ENCODE measurements around the gene PDE6H.

Gene PDE6H

DNA sequence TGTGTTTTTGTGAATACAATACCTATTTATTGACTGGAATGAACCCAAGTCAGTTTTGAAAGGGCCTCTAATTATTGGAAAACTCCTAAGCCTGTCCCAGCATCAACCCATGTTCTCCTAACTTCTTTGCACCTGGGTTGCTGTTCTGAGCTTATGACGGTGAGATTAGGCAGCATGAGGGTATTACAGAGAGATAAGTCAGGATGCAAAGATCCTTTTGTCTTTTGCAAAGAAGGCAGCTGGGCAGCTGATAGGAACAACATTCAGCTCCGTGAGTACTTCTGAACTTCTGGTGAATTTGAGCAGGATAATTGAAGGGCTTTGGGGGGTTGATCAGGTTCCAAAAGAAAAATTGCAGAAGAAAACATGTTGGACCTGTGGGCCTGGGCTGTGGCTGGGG is at the start of gene PDE6H:
Gene PDE6H (plus strand): TSS at position 227 of the 400 bp plus-strand sequence. CDS start 4,971 bp downstream, outside the sequence.
- DNase-seq = no peak

DNA sequence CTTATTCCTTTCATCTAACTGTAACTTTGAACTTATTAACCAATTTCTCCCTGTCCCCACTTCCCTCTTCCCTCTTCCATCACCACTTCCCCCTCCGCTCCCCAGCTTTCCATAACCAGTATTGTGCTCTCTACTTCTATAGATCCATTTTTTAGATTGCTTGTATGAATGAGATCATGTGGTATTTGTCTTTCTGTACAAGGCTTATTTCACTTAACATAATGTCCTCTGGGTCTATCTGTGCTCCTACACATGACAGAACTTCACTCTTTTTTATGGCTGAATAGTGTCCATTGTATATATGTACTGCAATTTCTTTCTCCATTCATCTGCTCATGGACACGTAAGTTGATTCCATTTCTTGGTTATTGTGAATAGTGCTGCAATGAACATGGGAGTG is 48.9 kb upstream of the PDE6H start:
- no peak for DNase-seq

DNA sequence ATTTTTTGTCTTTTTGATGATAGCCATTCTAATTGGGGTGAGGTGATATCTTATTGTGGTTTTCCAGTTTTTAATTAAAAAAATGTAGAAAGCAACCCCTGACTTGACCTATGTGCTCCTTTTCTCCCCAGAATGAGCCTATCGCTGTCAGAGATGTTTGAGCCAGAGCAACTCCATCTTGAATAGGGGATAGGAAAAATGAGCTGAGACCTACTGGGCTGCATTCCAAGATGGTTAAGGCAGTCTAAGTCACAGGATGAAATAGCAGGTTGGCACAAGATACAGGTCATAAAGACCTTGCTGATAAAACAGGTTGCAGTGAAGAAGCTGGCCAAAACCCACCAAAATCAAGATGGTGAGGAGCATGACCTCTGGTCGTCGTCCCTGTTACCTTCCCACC is 48.3 kb upstream of the PDE6H start:
- no peak for DNase-seq

DNA sequence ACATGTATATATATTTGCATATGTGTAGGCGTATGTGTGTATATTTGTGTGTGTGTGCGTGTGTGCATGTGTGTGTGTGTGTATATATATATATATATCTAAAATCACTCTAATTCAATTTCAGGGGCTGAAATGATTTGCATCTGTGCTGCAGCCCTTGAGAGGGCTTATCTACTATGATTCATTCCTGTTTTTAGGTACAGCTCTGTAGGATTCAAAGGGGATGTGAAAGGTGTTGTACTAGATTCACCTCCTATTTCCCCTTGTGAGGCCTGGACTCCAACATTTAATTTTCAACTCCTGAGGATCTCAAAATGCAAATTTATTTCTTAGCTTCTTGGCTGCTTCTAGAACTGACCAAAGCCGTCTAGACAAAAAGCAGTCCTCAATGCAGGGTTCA is 45.6 kb upstream of the PDE6H start:
- no peak for DNase-seq

DNA sequence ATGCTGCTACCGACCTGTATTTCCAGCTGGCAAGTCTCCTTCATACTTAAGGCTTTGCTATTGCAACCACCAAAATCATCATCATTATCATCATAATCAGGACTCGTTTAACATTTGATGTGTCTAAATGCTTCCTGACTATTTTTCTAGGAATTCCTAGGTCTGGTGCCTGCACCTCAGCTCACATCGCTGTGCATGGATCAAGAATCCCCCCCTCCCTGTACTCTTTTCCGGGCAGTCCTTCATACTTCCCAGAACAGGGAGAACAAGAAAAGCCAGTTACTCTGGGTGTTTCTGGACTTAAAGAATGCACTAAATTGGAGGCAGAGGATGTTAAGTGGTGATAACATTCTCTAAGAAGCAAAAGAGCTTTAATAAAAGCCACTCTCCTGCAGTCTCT is 43.9 kb upstream of the PDE6H start:
- DNase-seq = no peak

DNA sequence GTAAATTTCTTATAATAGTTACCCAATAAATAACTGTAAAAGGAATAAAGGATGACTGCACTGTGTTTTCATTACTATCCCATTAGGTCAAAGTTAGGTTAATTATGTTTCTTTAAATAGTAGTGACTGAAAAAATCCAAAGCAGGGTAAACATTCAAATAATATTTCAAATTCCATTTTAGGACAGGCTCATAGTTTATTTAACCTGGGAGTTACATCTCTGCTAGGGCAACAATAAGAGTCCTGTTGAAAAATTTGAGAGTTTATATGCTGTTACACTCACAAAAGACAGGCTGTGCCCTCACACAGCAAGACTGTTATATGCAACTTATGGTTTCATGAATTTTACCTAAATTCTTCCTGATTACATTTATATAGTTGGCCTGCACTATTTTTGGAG is 42.5 kb upstream of the PDE6H start:
- no peak for DNase-seq

DNA sequence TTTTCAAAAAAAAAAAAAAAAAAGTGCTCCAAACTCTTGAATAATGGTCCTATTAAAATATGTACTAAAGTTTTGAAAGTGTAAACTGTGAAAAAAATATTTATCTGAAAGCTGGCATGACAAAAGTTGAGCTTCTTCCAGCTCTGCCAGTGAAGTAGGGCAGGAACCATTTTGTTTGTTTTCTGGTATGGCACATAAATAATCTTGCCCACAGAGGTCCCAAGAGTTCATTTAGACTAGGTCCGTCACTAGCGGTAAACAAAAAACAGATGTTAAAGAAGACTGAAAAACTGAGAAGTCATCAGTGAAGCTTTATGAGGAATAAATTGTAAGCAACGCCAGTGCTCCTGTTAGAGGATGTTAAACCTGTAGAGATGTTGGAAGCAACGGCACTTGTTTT is 41.5 kb upstream of the PDE6H start:
- no peak for DNase-seq

DNA sequence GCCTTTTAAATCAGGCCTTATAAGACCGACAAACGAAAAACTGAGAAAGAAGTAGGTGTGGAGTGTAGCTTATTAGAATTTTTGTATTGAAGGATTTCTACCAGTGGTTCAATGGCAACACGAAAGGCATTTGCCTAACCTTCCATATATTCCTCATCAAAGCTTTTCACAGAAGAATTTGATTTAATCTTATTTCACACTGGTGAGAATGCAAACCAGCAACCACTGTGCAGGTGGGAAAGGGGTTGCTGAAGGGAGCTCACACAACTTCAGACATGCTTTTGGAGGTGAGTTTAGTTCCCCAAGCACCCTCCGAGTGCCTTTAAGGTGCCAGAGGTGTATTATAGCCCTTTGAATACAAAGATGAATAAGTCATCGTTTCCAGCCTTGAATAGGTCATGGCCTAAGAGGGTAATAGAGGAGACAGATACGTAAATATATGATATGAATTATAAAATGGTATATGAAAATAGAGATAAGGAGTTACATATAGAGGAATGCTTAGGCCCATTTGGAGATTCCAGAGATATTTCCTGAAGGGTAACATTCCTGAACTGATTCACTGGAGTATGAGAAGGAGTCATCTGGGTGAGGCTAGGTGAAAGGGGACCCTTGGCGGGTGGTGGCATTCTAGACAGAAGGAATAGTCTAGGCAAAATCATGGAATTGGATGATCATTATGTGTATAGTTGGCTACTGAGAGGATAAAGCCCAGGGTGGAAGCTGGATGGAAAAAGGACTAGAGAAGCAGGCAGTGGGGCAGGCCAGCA is 40.9 kb upstream of the PDE6H start:
- DNase-seq = no peak

DNA sequence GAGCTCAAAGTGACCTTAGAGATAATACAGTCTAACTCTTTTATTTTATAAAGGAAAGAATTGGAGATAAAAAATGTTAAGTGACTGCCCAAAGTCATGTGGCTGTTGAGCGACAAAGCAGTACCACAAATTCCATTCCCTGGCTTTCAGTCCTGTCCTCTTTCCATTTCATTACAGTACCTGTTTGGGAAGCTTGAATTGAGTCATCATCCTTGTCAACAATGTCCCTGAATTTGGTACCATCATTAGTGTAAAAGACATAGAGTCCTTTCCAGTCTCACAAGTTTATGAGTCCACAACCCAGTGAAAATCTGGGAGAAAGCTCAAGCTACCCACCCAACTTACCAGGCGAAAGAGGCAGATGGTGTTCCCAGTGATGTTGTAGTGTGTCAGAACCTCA is 38.3 kb upstream of the PDE6H start:
- no peak for DNase-seq

DNA sequence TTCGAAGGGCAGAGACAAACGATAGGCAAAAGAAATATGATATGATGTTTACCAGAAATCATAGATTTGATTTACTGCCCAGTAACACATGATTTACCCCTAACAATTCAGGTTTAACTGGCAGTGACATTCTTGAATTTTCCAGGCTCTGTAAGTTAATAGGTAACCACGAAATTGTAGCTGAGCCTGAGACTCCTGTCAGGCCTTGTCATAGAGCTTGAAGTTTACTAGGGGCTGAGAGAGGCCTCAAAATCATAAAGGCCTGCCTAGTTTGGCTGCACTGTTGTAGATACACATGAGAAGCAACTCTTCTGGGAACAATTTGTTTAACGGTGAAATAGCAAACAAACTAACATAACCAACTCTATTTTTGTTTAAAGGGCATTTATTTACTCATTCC is 37.8 kb upstream of the PDE6H start:
- DNase-seq = no peak

DNA sequence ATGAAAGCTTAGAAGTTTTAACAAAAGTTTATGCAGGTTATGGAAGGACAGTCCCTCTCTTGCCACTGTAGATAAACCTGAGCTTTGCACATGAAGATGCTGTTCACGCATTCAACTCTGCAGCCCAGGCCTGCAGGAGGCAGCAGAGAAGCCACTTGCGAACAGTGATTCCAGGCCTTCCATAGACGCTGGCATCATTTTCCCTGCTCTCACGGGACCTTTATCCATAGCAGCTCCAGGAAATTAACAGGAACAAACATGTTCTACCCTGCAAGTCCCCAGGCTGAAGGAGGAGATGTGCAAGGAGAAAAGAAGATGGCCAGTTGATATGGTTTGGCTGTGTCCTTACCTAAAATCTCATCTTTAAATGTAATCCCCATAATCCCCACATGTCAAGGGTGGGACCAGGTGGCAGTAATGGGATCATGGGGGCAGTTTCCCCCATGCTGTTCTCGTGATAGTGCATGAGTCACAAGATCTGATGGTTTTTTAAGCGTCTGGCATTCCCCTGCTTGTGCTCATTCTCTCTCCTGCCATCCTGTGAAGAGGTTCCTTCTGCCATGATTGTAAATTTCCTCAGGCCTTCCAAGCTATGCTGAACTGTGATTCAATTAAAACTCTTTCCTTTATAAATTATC is 36.5 kb upstream of the PDE6H start:
- DNase-seq = no peak

DNA sequence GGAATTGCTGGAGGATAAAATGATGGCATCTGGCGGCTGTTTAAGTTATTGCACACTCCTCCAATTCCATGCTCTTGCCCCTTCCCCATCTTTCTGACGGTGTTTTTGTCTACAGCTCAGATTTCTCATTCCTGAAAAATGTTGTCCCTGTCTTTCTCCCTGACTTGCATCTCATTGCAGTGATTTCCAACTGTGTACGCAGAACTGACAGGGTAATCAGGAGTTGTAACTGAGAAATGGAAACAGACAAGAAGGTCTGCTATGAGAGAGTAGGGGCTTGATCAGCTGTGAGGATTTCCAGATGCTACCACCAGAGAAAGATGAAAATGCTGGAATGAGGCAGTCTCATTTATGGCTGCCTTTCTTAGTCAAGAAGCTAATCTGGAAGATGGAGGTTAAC is 35.8 kb upstream of the PDE6H start:
- DNase-seq = no peak

DNA sequence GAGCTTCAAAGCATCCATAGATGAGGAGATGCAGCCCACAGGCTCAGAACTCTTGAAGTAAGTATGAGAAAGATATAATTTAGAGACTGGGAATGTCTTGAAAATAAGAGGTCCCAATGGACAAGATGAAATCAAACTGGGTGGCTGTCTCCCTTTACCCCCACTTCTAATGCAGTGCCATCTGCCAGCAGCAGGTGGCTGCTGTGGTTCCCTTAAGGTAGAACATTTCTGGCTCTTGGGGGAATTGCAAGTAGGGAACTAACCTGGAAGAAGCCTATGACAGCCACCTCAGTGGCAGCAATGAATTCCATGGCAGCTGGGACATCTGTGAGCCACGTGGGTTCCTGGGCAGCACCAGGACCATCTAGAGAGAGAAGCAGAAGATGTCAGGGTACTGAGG is 35.2 kb upstream of the PDE6H start:
- DNase-seq = no peak

DNA sequence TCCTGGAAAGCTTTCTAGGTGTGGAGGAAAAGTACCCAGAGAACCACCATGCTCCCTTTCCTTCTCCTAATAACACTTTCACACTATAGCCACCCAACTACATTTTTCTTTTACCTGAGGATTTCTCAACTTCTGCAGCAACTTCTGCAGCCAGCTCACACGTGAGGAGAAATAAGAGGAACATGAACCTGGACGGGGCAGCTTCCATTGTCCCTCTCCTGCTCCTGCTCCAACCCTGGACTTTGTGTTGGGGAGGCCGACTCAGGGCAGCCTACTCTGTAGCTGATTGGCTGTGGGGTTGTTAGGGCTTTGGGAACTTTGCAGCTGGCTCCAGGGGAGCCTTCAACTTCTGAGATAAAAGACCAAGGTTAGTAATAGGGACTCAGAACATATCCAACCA is 34.5 kb upstream of the PDE6H start, which contains the start of gene ERP27:
Gene ERP27 (minus strand): TSS at position 237 of the 400 bp plus-strand sequence. CDS start 29 bp downstream, at position 208.
- no peak for DNase-seq

DNA sequence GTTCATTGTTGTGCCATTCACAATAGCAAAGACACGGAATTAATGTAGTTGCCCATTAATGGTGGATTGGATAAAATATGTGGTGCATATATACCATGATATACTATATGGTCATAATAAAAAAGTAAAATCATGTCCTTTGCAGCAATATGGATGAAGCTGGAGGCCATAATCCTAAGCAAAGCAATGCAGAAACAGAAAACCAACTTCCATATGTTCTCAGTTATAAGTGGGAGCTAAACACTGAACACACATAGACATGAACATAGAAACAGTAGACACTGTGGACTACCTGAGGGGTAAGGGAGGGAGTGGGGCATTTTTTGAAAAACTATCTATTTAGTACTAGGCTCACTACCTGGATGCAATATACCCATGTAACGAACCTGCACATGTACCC is 31.5 kb upstream of the PDE6H start:
- no peak for DNase-seq

DNA sequence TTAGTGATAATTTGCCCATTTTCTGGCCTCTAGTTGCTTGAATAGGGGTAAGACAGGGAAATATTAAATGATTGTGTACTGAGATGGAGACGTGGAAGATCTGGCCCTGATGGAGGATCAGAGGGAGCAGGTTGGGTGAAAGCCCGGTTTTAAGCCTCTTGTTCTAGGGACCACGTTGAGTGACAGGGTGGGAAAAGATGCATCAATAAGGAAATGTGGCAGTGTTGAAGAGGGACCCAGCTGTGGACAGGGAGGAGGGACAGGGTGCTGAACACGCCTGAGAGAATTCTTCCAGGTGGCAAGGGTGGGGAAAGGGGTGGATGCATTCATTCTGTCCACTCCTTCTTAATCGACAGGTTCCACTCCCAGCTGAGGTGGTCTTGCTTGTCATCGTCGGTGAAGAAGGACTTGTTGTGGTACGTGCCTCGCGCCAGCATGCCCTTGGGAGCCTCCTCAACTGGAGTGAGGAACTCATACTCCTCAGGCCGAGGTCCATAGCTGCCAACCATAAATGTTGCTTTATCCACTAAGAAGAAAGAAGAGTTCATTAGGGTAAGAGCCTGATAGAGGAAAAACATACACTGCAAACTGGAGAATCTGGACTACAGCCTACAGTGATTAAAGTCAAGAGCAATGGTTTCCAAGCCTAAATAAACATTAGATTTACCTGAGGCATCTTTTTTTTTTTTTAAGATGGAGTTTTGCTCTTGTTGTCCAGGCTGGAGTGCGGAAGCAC is 30.5 kb upstream of the PDE6H start:
- DNase-seq = no peak

DNA sequence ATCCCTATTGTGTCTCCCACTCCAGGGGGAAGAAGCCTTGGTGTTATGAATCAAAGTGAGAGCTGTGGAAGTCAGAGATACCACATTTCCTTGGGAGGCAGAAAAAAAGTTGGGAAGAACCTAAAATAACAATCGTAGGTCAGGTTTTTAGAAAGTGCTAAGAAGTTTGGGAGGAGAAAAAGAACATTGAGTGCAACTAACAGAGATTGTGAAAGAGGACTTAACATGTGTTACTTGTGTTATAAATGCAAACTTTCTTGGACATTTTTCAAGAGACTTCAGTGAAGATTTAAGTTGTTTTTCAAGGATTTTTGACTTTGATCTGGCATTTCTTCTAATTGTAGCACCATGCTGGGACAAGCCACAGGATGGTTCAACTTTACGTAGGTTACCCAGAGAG is 26.7 kb upstream of the PDE6H start:
- no peak for DNase-seq

DNA sequence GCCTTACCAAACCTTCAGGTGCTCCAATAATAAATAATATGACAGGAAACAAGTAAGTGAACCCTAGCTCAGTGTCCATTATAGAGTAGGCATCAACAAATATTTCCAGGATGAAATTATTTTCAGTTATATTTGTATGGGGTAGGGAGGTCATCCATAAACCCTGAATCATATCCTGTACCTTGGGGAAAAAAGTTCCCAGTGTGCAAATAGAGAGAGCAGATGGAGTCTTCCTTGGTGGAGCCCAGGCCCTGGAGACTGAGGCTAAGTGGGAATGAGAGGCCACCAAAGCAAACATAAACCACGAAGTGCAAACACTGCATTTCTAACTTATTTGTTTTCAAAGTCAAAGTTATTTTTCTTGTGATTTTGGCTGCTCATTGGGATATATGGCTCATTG is 26.0 kb upstream of the PDE6H start:
- no peak for DNase-seq

DNA sequence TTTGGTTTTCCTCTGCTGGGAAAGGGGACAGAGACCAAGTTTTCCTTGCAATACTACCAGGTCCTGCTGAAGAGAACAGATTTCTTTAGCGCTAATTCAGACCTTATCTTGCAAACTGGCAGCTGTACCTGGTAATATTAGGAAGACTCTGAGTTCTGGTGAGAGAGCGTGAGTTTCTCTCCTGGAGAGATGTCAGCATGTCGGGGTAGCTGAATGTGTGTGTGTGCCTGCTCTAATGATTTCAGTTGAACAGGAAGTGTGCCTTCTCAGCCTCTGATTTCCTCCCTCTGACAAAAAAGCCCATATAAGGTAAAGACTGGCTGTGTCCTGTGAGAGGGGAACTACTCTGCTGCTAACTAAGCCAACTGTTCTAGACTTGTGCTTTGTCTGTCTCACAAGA is 24.2 kb upstream of the PDE6H start:
- peak; percentile 61 for DNase-seq

DNA sequence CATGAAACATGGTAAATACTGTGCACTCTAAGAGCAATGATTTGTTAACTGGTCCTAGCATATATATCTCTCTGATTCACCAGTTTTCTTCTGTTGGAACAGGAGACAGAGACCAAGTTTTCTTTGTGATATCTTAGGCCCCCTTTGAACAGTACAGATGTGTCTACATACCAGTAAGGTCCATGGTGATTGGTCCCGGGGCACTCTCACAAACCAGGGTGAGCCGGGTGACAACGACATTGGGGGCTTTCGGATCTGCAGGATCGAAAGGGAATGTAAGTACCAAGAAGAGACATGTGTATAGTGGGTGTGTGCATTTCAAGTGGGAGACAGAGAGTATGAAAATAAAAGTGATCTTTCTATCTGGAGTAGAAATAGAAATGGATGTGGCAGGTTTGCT is 23.2 kb upstream of the PDE6H start:
- peak; percentile 49 for DNase-seq

DNA sequence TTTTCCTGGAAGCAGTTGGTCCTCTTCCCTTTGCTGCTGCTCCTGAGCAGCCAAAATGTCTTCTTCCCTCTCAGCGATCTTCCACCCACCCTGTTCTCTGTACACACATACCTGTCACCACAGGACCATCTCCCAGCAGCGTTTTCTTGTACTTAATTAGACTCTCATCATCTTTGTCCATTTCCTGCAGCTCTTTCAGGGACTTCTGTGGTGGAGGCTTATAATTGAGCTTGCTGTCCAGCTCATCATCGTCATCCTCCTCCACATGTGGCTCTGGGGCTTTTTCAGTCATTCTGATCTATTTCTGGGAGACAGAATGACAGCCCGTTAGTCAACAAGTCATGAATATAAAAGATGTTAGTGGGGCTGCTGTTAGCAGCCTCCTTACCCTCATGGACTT is 22.4 kb upstream of the PDE6H start:
- DNase-seq = peak; percentile 53

DNA sequence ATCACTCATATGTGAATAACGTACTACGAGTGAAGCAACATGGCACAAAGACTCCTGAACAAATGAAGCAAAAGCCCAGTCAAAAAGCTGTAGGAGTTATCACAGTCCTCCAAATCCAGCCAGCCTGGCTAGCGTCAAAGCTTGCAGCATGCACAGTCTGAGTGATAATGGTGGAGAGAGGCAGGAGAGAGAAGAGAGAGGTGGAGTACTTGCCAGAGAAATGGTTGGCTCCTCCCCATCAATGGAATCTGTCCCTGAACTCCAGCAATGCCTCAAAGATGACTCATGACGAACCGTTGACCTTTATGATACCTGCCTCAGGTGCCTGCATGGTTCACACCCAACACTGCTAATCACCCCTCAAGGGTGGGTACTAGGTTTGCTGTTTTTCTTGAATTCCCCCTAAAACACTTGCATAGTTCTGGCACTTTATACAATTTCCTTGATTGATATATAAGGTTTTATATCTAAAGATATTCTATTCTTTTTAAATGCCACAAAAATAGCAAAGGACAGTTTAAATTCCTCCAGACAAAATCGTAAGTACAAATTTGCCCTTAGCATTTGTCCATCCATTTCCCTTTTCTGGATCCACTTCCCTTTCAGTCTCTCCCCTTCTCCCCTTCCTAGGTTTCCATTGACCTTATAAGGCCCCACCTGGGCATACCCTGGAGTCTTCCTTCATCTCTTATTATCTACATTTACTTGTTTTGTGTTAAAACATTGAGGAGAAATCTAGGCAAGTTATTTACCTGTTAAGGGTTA is 21.7 kb upstream of the PDE6H start:
- no peak for DNase-seq

DNA sequence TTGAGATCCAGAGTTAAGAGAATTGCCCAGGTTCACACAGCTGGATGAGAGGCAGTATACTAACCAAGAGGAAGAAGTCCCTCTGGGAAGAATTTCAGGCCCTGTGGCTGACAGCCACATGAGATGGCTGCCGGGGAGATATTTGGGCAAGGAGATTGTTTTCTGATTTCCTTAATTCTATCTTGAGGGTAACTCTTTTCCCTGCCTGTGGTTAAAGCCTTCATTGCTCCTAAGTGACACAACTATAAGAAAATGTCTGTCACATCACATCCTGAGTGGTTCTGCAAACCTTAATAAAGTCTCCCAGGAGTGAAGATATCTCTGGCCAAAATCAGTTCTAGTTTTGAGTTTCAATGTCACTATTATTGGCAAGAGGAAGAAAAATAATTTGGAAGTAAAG is 21.0 kb upstream of the PDE6H start:
- no peak for DNase-seq

All from stimulated activated CD4-positive, alpha-beta T cell treated with anti-CD3 and anti-CD28 coated beads, Interleukin-1b, Interleukin-23, amount 100 ng/mL, for 48 hours (primary cell).